ENCODE results near the gene SGCA. TPM values are rescaled to one million over a fixed set of nuclear protein-coding genes. Genes with fewer than 3 reads are reported as not detected.

Gene SGCA
- total RNA-seq, 4 donors from 2014 or later: 58.1 to 145 (median 93.4) TPM

DNA sequence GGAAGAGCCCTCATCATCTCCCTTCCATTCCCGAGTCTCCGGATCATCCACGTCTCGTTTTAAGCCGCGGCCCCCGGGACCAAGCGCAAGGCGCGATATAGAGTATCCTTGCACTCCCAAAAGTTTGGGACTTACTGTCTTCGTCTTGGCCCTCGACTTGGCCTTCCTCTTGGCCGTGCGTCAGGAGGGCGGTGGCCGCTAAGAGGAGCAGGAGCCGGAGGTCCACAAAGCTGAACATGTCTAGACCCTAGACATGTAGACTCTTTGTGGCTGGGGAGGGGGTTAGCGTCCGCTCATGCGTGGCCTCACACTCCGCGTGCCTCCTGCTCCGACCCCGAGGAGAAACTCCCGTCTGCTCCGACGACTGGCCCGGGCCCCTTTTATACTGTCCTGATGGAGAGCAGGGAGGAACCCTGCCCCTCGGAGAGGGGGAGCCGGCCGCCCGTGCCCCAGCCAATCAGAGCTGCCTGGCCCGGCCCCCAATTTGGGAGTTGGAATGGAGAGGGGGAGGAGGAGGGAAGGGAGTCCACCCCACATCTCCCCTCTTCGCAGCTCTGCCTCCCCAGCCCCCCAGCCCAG is 35.6 kb downstream of the SGCA start, which contains the start of gene COL1A1:
Gene COL1A1, minus strand, starts transcription at position 356 of the 579 bp plus-strand sequence. Its CDS starts 118 bp downstream, at position 238.
- peaks cover 2 to 88% (median 30%) of the 10 kb centered on the region in 3 donors for H3K4me1 ChIP-seq
- peaks cover 0 to 23% of the 10 kb centered on the region in 2 donors for H3K36me3 ChIP-seq
- TF ChIP-seq POLR2AphosphoS5 (IDR thresholded peaks at IDR 0.05) (peak; percentile 99), POLR2A (IDR thresholded peaks at IDR 0.05) (peak; percentile 82 to 96), EP300 (IDR thresholded peaks at IDR 0.05) (no peak)
- peak within 1 kb of the TSS; percentile 38 to 60 for H3K4me3 ChIP-seq
- WGBS, 2 donors (ENCODE audit: low coverage in 1 of 2): 0% methylated on average over 4 to 10 of the region's 34 CpGs
- peaks cover 11% of the 10 kb centered on the region for H3K27me3 ChIP-seq
- peak within 1 kb of the TSS; percentile 29 to 94 (median 90) for H3K27ac ChIP-seq
- ATAC-seq: peak; percentile 14
- no peaks in the 10 kb centered on the region for H3K9me3 ChIP-seq

DNA sequence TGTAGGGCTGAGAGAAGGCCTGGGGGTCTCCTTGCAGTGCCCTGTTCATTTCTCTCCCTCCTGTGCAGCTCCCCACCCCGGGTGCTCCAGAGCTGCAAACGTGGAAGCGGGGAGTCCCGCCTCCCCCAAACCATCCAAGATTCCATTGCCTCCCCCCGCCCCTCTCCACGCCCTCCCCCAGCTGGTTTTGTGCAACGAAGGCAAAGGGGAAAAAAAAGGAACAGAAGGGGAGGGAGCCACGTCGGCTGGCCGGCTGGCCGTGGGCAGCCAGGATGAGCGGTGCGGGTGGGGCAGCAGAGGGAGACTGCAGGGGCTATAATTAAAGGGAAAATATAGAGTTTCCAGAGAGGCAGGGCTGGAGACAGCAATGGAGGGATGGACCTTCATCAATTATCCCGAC is 37.3 kb downstream of the SGCA start:
- Histone ChIP-seq H3K27me3 (peaks cover 11% of the 10 kb centered on the region), H3K4me1 (peaks cover under 1 to 86% (median 28%) of the 10 kb centered on the region in 3 donors), H3K36me3 (peaks cover 0 to 5% of the 10 kb centered on the region in 2 donors), H3K9me3 (no peaks in the 10 kb centered on the region), H3K4me3 (no peak overlapping the region), H3K27ac (peak overlapping the region in 3 of 4 donors; percentile 45 to 94 (median 60))
- no peak for ATAC-seq
- no CpG with 5 or more reads among the region's 14 CpGs for WGBS, 2 donors (ENCODE audit: low coverage in 1 of 2)
- TF ChIP-seq, protein P1, sequence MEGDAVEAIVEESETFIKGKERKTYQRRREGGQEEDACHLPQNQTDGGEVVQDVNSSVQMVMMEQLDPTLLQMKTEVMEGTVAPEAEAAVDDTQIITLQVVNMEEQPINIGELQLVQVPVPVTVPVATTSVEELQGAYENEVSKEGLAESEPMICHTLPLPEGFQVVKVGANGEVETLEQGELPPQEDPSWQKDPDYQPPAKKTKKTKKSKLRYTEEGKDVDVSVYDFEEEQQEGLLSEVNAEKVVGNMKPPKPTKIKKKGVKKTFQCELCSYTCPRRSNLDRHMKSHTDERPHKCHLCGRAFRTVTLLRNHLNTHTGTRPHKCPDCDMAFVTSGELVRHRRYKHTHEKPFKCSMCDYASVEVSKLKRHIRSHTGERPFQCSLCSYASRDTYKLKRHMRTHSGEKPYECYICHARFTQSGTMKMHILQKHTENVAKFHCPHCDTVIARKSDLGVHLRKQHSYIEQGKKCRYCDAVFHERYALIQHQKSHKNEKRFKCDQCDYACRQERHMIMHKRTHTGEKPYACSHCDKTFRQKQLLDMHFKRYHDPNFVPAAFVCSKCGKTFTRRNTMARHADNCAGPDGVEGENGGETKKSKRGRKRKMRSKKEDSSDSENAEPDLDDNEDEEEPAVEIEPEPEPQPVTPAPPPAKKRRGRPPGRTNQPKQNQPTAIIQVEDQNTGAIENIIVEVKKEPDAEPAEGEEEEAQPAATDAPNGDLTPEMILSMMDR (IDR thresholded peaks at IDR 0.05): no peak
- no peak for TF ChIP-seq EP300 (IDR thresholded peaks at IDR 0.05)
- no peak for TF ChIP-seq POLR2A (IDR thresholded peaks at IDR 0.05)
- TF ChIP-seq POLR2AphosphoS5 (IDR thresholded peaks at IDR 0.05): no peak

DNA sequence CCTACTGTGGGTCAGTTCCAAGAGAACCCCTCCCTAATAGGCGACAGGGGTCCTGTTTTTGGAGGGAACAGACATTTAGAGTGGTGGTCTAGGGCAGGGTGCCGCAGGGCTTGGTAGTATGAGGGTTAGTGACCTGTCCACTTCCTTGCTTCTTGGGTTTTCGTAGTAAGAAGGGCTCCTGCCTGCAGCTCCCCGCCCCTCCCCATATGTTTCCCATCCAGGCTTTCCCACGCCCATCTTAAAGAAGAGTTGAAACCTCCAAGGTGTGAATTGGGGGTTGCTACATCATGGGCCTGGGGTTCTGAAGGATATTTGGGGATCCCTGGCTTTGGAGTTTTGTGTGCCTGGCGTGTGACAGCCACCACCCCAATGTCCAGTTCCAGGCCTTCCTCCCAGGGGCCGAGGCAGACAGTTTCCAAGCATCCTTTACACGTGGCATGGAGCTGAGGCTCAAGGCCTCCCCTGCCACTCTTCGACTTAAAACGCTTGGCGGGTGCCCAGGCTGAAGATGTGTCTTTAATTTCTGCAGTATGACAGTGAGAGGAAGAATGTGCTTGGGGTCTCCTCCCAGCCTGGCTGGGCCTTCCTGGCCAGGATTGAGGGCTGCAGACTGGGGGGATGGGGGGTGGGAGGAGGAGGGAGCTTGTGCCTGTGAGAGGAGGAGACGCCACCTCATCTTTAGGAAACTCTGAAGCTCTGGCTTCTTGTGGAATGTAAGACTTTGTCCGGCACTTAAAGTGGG is 38.0 kb downstream of the SGCA start:
- peaks cover 0 to 86% (median 24%) of the 10 kb centered on the region in 3 donors for H3K4me1 ChIP-seq

DNA sequence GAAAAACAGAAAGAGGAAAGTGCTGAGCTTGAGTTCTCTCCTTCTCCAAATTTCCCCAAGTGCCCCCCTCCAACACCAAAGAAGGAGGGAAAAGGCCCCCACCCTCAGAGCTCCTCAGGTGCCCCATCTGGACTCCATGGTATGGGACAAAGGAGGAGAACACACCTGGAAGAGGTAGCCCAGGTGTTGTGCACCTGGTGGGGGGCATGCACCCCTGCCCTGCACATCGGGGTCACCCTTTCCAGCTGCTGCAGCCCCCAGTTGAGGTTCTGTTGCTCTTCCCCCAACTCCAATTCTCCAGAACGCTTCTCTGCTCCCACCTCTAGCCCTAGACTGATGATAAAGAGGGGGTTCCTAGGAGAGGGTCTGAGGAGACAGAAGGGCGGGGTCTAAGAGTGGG is 38.6 kb downstream of the SGCA start:
- H3K9me3 ChIP-seq: no peaks in the 10 kb centered on the region
- H3K27me3 ChIP-seq: peaks cover 13% of the 10 kb centered on the region
- H3K4me3 ChIP-seq: no peak overlapping the region
- TF ChIP-seq, protein P1 (IDR thresholded peaks at IDR 0.05): no peak
- TF ChIP-seq POLR2AphosphoS5 (IDR thresholded peaks at IDR 0.05) (no peak), EP300 (IDR thresholded peaks at IDR 0.05) (no peak), POLR2A (IDR thresholded peaks at IDR 0.05) (no peak)
- WGBS, 2 donors (ENCODE audit: low coverage in 1 of 2): no CpG with 5 or more reads among the region's 3 CpGs
- no peaks in the 10 kb centered on the region for H3K36me3 ChIP-seq
- H3K27ac ChIP-seq: peak overlapping the region in 2 of 4 donors; percentile 45 to 94
- H3K4me1 ChIP-seq: peaks cover 0 to 86% (median 24%) of the 10 kb centered on the region in 3 donors
- no peak for ATAC-seq

More for the DNA sequence above, 38.0 kb downstream of the SGCA start:
- TF ChIP-seq EP300 (IDR thresholded peaks at IDR 0.05) (no peak), POLR2AphosphoS5 (IDR thresholded peaks at IDR 0.05) (no peak), POLR2A (IDR thresholded peaks at IDR 0.05) (no peak)
- TF ChIP-seq, protein P1 (IDR thresholded peaks at IDR 0.05): no peak
- H3K4me3 ChIP-seq: no peak overlapping the region
- peak overlapping the region in 3 of 4 donors; percentile 45 to 94 (median 54) for H3K27ac ChIP-seq
- ATAC-seq: no peak
- H3K9me3 ChIP-seq: no peaks in the 10 kb centered on the region
- peaks cover 11% of the 10 kb centered on the region for H3K27me3 ChIP-seq
- 40 to 68% methylated on average over 2 to 6 of the region's 13 CpGs for WGBS, 2 donors (ENCODE audit: low coverage in 1 of 2)
- no peaks in the 10 kb centered on the region for H3K36me3 ChIP-seq

DNA sequence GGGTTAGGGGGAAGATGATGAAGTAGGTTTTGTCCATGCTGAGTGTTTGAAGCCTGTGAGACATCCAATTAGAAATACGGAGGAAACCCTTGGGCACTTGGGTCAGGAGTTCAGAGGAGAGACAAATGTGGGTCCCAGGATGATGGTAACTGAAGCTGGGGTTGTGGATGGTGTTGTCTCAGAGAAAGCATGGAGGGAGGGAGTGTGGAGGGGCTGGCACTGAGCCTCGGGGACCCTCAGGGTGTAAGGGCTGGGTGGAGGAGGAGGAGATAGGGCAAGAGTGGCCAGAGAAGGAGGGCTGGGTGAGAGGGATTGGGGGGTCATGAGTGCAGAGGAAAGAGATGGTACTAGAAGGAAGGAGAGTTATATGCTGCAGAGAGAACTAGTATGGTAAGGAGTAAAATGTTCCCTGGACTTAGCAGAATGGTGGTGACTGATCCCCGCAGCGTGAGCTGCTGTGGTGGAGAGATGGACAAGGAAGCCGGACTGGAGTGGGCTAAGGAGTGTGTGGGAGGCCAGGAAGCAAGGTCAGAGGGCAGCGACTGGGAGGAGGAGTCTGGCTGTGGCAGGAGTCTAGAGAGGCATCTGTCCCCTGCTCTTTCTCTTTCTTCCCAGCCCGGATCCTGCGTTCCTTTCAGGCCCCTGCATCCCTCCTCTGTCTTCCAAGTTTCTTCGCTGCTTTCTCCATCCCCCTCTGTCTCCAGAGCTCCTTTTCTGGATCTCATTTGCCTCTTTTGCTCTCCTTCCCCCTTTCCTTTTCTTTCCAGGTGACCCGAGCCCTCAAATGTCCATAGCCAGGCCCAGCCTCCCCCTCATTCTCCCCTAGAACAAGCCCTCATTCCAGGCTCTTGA is 39.5 kb downstream of the SGCA start:
- ATAC-seq: no peak
- Histone ChIP-seq H3K9me3 (no peaks in the 10 kb centered on the region), H3K36me3 (no peaks in the 10 kb centered on the region), H3K27ac (peak overlapping the region in 3 of 4 donors; percentile 42 to 94 (median 66)), H3K4me1 (peaks cover 5 to 86% (median 30%) of the 10 kb centered on the region in 3 donors), H3K4me3 (no peak overlapping the region), H3K27me3 (peaks cover 16% of the 10 kb centered on the region)
- WGBS, 2 donors (ENCODE audit: low coverage in 1 of 2): 40 to 62% methylated on average over 7 to 10 of the region's 10 CpGs
- TF ChIP-seq POLR2A (IDR thresholded peaks at IDR 0.05) (no peak), EP300 (IDR thresholded peaks at IDR 0.05) (no peak), POLR2AphosphoS5 (IDR thresholded peaks at IDR 0.05) (no peak)
- TF ChIP-seq, protein P1 (IDR thresholded peaks at IDR 0.05): no peak
